H1 (cell line): ENCODE data around the gene PLCXD1. TPM values are rescaled to one million over a fixed set of nuclear protein-coding genes. Genes with fewer than 3 reads are reported as not detected.

Experiments used
- CTCF ChIA-PET: fragments of 300-600 bp; sonication (Branson Sonifier 250); formaldehyde crosslinking; loops from one replicate; lab custom pipeline; 2021; ENCODE audit not compliant: partially characterized antibody; lab: Charles Lee
- POLR2A ChIA-PET: fragments of 300-600 bp; sonication (Branson Sonifier 250); formaldehyde crosslinking; loops from one replicate; lab custom pipeline; 2021; ENCODE audit warnings: inconsistent platforms; ENCODE audit not compliant: partially characterized antibody; lab: Charles Lee
- DNase-seq, 2 experiments: peaks; one replicate each; pipeline versions ENCODE4 v3.0.0 to v3.0.0-alpha.2; 2010 to 2022; ENCODE audit warnings: low spot score in 2 of 2, low read depth in 1 of 2, mixed read lengths in 1 of 2
- FAIRE-seq: peaks from 2 replicates; lab custom pipeline; 2011; peaks lifted over from hg19 to GRCh38; lab: Jason Lieb, UNC
- H2AFZ ChIP-seq: 2 replicates; pipeline ENCODE4 v1.8.1; 2012; ENCODE audit warnings: low read length, inconsistent platforms
- H2AK5ac ChIP-seq: 2 replicates; pipeline ENCODE4 v1.6.1; 2013; ENCODE audit warnings: low read depth, low read length
- H2BK120ac ChIP-seq: replicated peaks from 2 replicates; pipeline ENCODE3; 2013; ENCODE audit warnings: low read depth, low read length, inconsistent platforms
- H2BK12ac ChIP-seq: 2 replicates; pipeline ENCODE4 v1.6.1; 2013; ENCODE audit warnings: low read depth, low read length
- H2BK15ac ChIP-seq: 2 replicates; pipeline ENCODE4 v1.6.1; 2013; ENCODE audit warnings: low read length
- H2BK20ac ChIP-seq: 2 replicates; pipeline ENCODE4 v1.6.1; 2013; ENCODE audit warnings: low read length
- H2BK5ac ChIP-seq: 2 replicates; pipeline ENCODE4 v1.6.1; 2013; ENCODE audit warnings: low read depth, low read length
- H3K14ac ChIP-seq: 2 replicates; pipeline ENCODE4 v1.6.1; 2013; ENCODE audit warnings: inconsistent platforms; ENCODE audit not compliant: insufficient read length
- H3K18ac ChIP-seq: 2 replicates; pipeline ENCODE4 v1.6.1; 2013; ENCODE audit warnings: low read length; ENCODE audit errors: extremely low read depth
- H3K23ac ChIP-seq: 2 replicates; pipeline ENCODE4 v1.6.1; 2013; ENCODE audit warnings: inconsistent platforms; ENCODE audit not compliant: insufficient read length
- H3K23me2 ChIP-seq: 2 replicates; pipeline ENCODE4 v1.6.1; 2013; ENCODE audit warnings: low read depth, low read length
- H3K27ac ChIP-seq: 2 replicates; pipeline ENCODE4 v1.6.1; 2011; ENCODE audit warnings: low read depth, low read length, inconsistent platforms
- H3K27me3 ChIP-seq, 4 experiments: replicated peaks in 1 of 4; 1 replicate in 1 of 4; 2 replicates in 3 of 4; pipeline versions ENCODE4 v1.6.1 to v1.8.1; 2011 to 2013; ENCODE audit warnings: low read length in 3 of 4, mild to moderate bottlenecking in 3 of 4, inconsistent platforms in 2 of 4, mixed read lengths in 2 of 4, moderate library complexity in 1 of 4; ENCODE audit not compliant: control insufficient read depth in 3 of 4, insufficient read depth in 3 of 4; ENCODE audit errors: extremely low read depth in 1 of 4
- H3K36me3 ChIP-seq, 4 experiments: 2 replicates each; pipeline versions ENCODE4 v1.6.1 to v1.8.1; 2011 to 2013; ENCODE audit warnings: mild to moderate bottlenecking in 4 of 4, low read length in 3 of 4, moderate library complexity in 2 of 4, control low read depth in 1 of 4, inconsistent platforms in 1 of 4; ENCODE audit not compliant: insufficient read depth in 4 of 4, control insufficient read depth in 2 of 4
- H3K4ac ChIP-seq: replicated peaks from 2 replicates; pipeline ENCODE3; 2013; ENCODE audit warnings: low read length, low read depth, mixed read lengths, inconsistent platforms; ENCODE audit not compliant: insufficient read length
- H3K4me1 ChIP-seq, 4 experiments: replicated peaks in 1 of 4; 1 replicate in 1 of 4; 2 replicates in 3 of 4; pipeline versions ENCODE4 v1.6.1 to v1.8.1; 2011 to 2013; ENCODE audit warnings: low read length in 3 of 4, inconsistent platforms in 2 of 4, mixed read lengths in 1 of 4; ENCODE audit not compliant: insufficient read depth in 4 of 4, control insufficient read depth in 3 of 4
- H3K4me2 ChIP-seq, 2 experiments: 2 replicates each; pipeline versions ENCODE4 v1.6.1 to v1.8.1; 2011 to 2013; ENCODE audit warnings: low read depth in 2 of 2, low read length in 2 of 2, control low read depth in 1 of 2, inconsistent platforms in 1 of 2, mild to moderate bottlenecking in 1 of 2; ENCODE audit not compliant: insufficient read depth in 1 of 2
- H3K4me3 ChIP-seq, 4 experiments: fragments of 200-600, 300-600 bp in 1 of 4; sonication (generic), shearing (Covaris generic), sonication (Bioruptor Twin) in 1 of 4; 2 replicates each; pipeline versions ENCODE4 v1.5.1 to v1.8.1; 2011 to 2016; ENCODE audit warnings: low read length in 4 of 4, low read depth in 3 of 4, control low read depth in 2 of 4, inconsistent platforms in 2 of 4, mild to moderate bottlenecking in 2 of 4, mixed read lengths in 1 of 4, moderate library complexity in 1 of 4; ENCODE audit not compliant: insufficient read depth in 2 of 4; ENCODE audit errors: extremely low read depth in 1 of 4
- H3K56ac ChIP-seq: replicated peaks from 2 replicates; pipeline ENCODE3; 2013; ENCODE audit warnings: low read depth, mild to moderate bottlenecking, mixed read lengths, low read length, inconsistent platforms; ENCODE audit not compliant: insufficient read length
- H3K79me1 ChIP-seq: 2 replicates; pipeline ENCODE4 v1.6.1; 2013; ENCODE audit warnings: low read depth, low read length, control low read depth
- H3K79me2 ChIP-seq, 2 experiments: 2 replicates each; pipeline versions ENCODE4 v1.6.1 to v1.8.1; 2012 to 2013; ENCODE audit warnings: low read length in 2 of 2, mild to moderate bottlenecking in 2 of 2, inconsistent platforms in 1 of 2; ENCODE audit not compliant: insufficient read depth in 2 of 2, control insufficient read depth in 1 of 2
- H3K9ac ChIP-seq, 4 experiments: replicated peaks in 1 of 4; 1 replicate in 1 of 4; 2 replicates in 3 of 4; pipeline versions ENCODE4 v1.6.1 to v1.8.1; 2011 to 2013; ENCODE audit warnings: low read depth in 3 of 4, low read length in 3 of 4, control low read depth in 2 of 4, mild to moderate bottlenecking in 2 of 4, moderate library complexity in 2 of 4, inconsistent platforms in 1 of 4; ENCODE audit errors: extremely low read depth in 1 of 4
- H3K9me3 ChIP-seq, 2 experiments: 2 replicates each; pipeline versions ENCODE4 v1.6.1 to v1.8.1; 2012 to 2013; ENCODE audit warnings: mild to moderate bottlenecking in 2 of 2, moderate library complexity in 2 of 2, control low read depth in 1 of 2, inconsistent platforms in 1 of 2, low read depth in 1 of 2, low read length in 1 of 2, mixed read lengths in 1 of 2; ENCODE audit not compliant: insufficient read depth in 2 of 2
- H4K20me1 ChIP-seq, 2 experiments: replicated peaks in 1 of 2; 2 replicates each; pipeline versions ENCODE3 to v1.8.1; 2011 to 2013; ENCODE audit warnings: inconsistent platforms in 2 of 2, low read length in 2 of 2, mild to moderate bottlenecking in 1 of 2; ENCODE audit not compliant: insufficient read depth in 2 of 2, control insufficient read depth in 1 of 2
- H4K5ac ChIP-seq: 2 replicates; pipeline ENCODE4 v1.6.1; 2013; ENCODE audit warnings: low read length, low read depth, mixed read lengths, inconsistent platforms; ENCODE audit not compliant: insufficient read length
- H4K8ac ChIP-seq: 2 replicates; pipeline ENCODE4 v1.8.0; 2013; ENCODE audit warnings: mild to moderate bottlenecking, moderate library complexity, low read length, inconsistent platforms; ENCODE audit not compliant: insufficient read depth; ENCODE audit errors: extremely low read depth
- H4K91ac ChIP-seq: replicated peaks from 2 replicates; pipeline ENCODE3; 2013; ENCODE audit warnings: low read length, mixed read lengths, inconsistent platforms; ENCODE audit not compliant: insufficient read length
- BACH1 ChIP-seq: IDR thresholded peaks from 2 replicates; pipeline ENCODE4 v1.6.1; 2012; ENCODE audit warnings: low read length, improper control_type of control experiment
- GTF2F1 ChIP-seq: IDR thresholded peaks from 2 replicates; pipeline ENCODE4 v1.6.1; 2012; ENCODE audit warnings: low read depth, low read length, improper control_type of control experiment, borderline replicate concordance
- HDAC2 ChIP-seq, 2 experiments: fragments of 300-600 bp in 1 of 2; sonication (generic) in 1 of 2; IDR thresholded peaks; 2 replicates each; pipeline ENCODE4 v1.6.1; 2011 to 2012; ENCODE audit warnings: low read depth in 2 of 2, low read length in 2 of 2, mild to moderate bottlenecking in 2 of 2, moderate library complexity in 2 of 2, borderline replicate concordance in 1 of 2, inconsistent platforms in 1 of 2
- JUND ChIP-seq: IDR thresholded peaks from 2 replicates; pipeline ENCODE4 v1.6.1; 2011; ENCODE audit warnings: mild to moderate bottlenecking, improper control_type of control experiment, low read length
- KDM4A ChIP-seq: IDR thresholded peaks from one replicate; pipeline ENCODE4 v1.7.1; 2012; ENCODE audit warnings: low read depth, mild to moderate bottlenecking, moderate library complexity, low read length, inconsistent platforms; ENCODE audit not compliant: severe bottlenecking
- RFX5 ChIP-seq: IDR thresholded peaks from 2 replicates; pipeline ENCODE4 v1.6.1; 2011; ENCODE audit warnings: low read depth, low read length, improper control_type of control experiment, borderline replicate concordance
- SIX5 ChIP-seq: IDR thresholded peaks from 2 replicates; pipeline ENCODE4 v1.6.1; 2011; ENCODE audit warnings: mild to moderate bottlenecking, low read depth, low read length
- SP4 ChIP-seq: IDR thresholded peaks from 2 replicates; pipeline ENCODE4 v1.6.1; 2012; ENCODE audit warnings: low read length, inconsistent platforms
- SRF ChIP-seq: IDR thresholded peaks from 2 replicates; pipeline ENCODE4 v1.6.1; 2011; ENCODE audit warnings: mild to moderate bottlenecking, low read depth, low read length, moderate library complexity
- WGBS, 2 experiments: shearing (Covaris generic) in 1 of 2; methylation state at CpG; one replicate each; pipeline versions ENCODE4 v1.1.6 to v1.1.7; 2013 to 2015; ENCODE audit warnings: low lambda C conversion rate in 2 of 2, mixed read lengths in 2 of 2, inconsistent platforms in 1 of 2, low coverage in 1 of 2, missing lambda C conversion rate in 1 of 2; ENCODE audit not compliant: insufficient replicate concordance in 2 of 2, insufficient coverage in 1 of 2, insufficient read length in 1 of 2; ENCODE audit errors: extremely low coverage in 1 of 2, missing lambda C conversion rate in 1 of 2; 5-methylcytosine and 5-hydroxymethylcytosine counted together
- polyA plus RNA-seq, 7 experiments: library from polyadenylated mRNA; depleted of rRNA in 3 of 7; stranded (reverse) in 5 of 7; unstranded in 2 of 7; fragments of >200 nt in 5 of 7; fragments of 200-250 nt in 2 of 7; gene quantifications; 1 replicate in 5 of 7; 2 replicates in 1 of 7; 4 replicates in 1 of 7; pipeline versions ENCODE4 v1.2.1 to v1.2.3, GENCODE V29; 2011 to 2013; ENCODE audit warnings: missing spikeins in 2 of 7, mixed read lengths in 2 of 7
- total RNA-seq: library from RNA; stranded (reverse); fragmentation: NEBNext Ultra II Directional; extraction: Animal tissue kit (Norgen Biotek cat#: 25700); gene quantifications from 2 replicates; pipeline ENCODE4 v1.2.1, GENCODE V29; 2021
- TF ChIP-seq, protein P1 (sequence below): IDR thresholded peaks from 2 replicates; pipeline ENCODE4 v1.6.1; 2012; ENCODE audit warnings: low read length, inconsistent platforms

PLCXD1 gene
- total and polyA plus RNA-seq, 2 of the 8 experiments (the other 6 are each of a cell fraction or from before 2014, with no cell fraction given): 93.6 to 124 TPM

DNA sequence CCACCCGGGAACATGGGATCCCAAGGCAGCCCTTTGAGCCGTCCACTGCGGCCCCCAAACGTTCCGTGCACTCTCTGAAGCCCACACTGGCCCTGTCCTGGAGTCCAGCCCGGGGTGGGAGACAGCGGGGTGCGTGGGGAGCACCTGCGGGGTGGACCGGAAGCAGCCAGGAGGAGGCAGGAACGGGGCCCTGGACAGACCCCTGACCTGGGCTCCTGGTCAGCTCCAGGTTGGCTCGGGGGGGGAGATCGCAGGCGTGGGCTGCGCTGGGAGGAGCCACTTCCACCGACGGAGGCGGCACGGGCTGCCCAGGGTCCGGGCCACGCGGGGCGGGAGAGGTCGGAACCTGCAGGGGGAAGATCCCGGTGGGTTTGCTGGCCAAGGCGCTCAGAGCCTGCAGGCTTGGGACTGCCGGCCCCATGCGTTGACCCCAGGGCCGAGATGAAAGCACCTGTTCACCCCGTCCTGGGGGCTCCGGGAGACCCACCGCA, 5.7 kb upstream of the PLCXD1 start:
- Histone ChIP-seq H3K4me3 (peak overlapping the region; percentile 32 to 78 (median 75)), H3K23ac (no peak overlapping the region), H3K4me1 (peaks cover 0 to 20% (median 12%) of the 10 kb centered on the region in 4 experiments; a peak in 6 of 7 replicates), H4K8ac (peak overlapping the region; percentile 39; the same call in 1 of the 2 replicates), H2BK120ac (peak overlapping the region; percentile 64), H3K4ac (peak overlapping the region; percentile 85), H2BK15ac (0 out of 2 replicates have a peak overlapping the region, but pooled peaks have one; percentile 16), H3K79me1 (peaks cover 3% of the 10 kb centered on the region), H3K36me3 (peaks cover 0 to 6% (median 0%) of the 10 kb centered on the region in 4 experiments; a peak in 2 of 8 replicates), H4K20me1 (peaks cover 0 to 2% of the 10 kb centered on the region in 2 experiments), H3K27me3 (no peaks in the 10 kb centered on the region), H3K23me2 (peaks cover 21% of the 10 kb centered on the region), H2BK5ac (peak overlapping the region; percentile 78; the same call in 1 of the 2 replicates), H2AFZ (no peak overlapping the region), H3K14ac (no peak overlapping the region), H3K27ac (no peak overlapping the region; the same call in 1 of the 2 replicates), H4K5ac (no peak overlapping the region), H3K56ac (peak overlapping the region; percentile 69), H3K79me2 (peaks cover 6 to 14% of the 10 kb centered on the region in 2 experiments; a peak in 2 of 4 replicates), H2AK5ac (no peak overlapping the region; the same call in 1 of the 2 replicates), H2BK12ac (peak overlapping the region; percentile 27; the same call in 1 of the 2 replicates), H3K4me2 (peak overlapping the region; percentile 92 to 99), H4K91ac (peak overlapping the region; percentile 91), H3K9ac (no peak overlapping the region), H3K9me3 (no peaks in the 10 kb centered on the region), H3K18ac (peak overlapping the region; percentile 7), H2BK20ac (no peak overlapping the region)
- WGBS, 2 experiments: 32% methylated on average over 22 of the region's 32 CpGs; no CpG with 5 or more reads in 1 of the 2 experiments
- ChIA-PET CTCF (no interaction called here), POLR2A (no interaction called here)
- TF ChIP-seq HDAC2 (IDR thresholded peaks at IDR 0.05; ENCODE audit: borderline replicate concordance in 1 of 2, low read depth in 2 of 2, low read length in 2 of 2) (0 out of 4 replicates have a peak, but pooled peaks of 1 of the 2 experiments have one; percentile 6), KDM4A (no peak), RFX5 (no peak), SRF (no peak), SIX5 (no peak), SP4 (no peak), GTF2F1 (no peak), BACH1 (peak; percentile 34; the same call in 1 of the 2 replicates), JUND (no peak)
- TF ChIP-seq, protein P1, sequence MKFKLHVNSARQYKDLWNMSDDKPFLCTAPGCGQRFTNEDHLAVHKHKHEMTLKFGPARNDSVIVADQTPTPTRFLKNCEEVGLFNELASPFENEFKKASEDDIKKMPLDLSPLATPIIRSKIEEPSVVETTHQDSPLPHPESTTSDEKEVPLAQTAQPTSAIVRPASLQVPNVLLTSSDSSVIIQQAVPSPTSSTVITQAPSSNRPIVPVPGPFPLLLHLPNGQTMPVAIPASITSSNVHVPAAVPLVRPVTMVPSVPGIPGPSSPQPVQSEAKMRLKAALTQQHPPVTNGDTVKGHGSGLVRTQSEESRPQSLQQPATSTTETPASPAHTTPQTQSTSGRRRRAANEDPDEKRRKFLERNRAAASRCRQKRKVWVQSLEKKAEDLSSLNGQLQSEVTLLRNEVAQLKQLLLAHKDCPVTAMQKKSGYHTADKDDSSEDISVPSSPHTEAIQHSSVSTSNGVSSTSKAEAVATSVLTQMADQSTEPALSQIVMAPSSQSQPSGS: no peak
- peak in 1 of 2 experiments; percentile 66 for DNase-seq
- no peak for FAIRE-seq
